ENCODE data around the gene COQ2.

DNA sequence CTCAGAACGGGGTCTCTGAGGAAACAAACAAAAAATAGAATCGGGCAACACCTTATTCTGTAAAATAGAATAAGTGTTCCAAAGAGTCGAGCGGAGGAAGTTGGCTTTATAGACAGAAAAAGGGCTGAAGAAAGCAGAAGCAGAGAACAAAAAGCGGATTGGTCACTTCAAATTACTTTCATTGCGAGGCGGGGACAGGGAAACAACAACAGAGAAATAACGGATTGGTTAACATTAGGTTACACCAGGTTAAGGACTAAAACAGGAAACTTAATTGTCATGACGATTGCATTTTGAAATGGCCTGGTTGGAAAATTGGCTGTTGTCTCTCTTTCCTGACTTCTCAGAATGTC lies 433 bp upstream of the COQ2 start:
- TF ChIP-seq EZH2 (IDR thresholded peaks at IDR 0.05; ENCODE audit: insufficient read depth, low read length): no peak
- TF ChIP-seq, protein P1, sequence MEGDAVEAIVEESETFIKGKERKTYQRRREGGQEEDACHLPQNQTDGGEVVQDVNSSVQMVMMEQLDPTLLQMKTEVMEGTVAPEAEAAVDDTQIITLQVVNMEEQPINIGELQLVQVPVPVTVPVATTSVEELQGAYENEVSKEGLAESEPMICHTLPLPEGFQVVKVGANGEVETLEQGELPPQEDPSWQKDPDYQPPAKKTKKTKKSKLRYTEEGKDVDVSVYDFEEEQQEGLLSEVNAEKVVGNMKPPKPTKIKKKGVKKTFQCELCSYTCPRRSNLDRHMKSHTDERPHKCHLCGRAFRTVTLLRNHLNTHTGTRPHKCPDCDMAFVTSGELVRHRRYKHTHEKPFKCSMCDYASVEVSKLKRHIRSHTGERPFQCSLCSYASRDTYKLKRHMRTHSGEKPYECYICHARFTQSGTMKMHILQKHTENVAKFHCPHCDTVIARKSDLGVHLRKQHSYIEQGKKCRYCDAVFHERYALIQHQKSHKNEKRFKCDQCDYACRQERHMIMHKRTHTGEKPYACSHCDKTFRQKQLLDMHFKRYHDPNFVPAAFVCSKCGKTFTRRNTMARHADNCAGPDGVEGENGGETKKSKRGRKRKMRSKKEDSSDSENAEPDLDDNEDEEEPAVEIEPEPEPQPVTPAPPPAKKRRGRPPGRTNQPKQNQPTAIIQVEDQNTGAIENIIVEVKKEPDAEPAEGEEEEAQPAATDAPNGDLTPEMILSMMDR (IDR thresholded peaks at IDR 0.05; ENCODE audit: insufficient read depth, low read depth, low read length): no peak
